Panc1 (cell line): Measurements from ENCODE around the gene ACTL10. TPM values are rescaled to one million over a fixed set of nuclear protein-coding genes. Genes with fewer than 3 reads are reported as not detected.

Experiments
- ATAC-seq: fragments of 200-7000 bp; cut with Tn5 transposase; 2 replicates; pipeline ENCODE4 v1.9.1; 2020; ENCODE audit warnings: mild to moderate bottlenecking, moderate library complexity
- BruUV-seq: library from RNA; stranded (reverse); fragments of 400-500 nt; replicated peaks from 2 replicates; lab custom pipeline; 2021; lab: Mats Ljungman, UMichigan
- CTCF ChIA-PET: fragments of 300-600 bp; sonication (Branson Sonifier 250); formaldehyde crosslinking; loops from one replicate; lab custom pipeline; 2022; ENCODE audit warnings: antibody characterized with exemption; lab: Charles Lee
- POLR2A ChIA-PET: fragments of 300-600 bp; sonication (Branson Sonifier 250); formaldehyde crosslinking; loops from one replicate; lab custom pipeline; 2022; ENCODE audit warnings: antibody characterized with exemption; lab: Charles Lee
- DNase-seq: peaks from one replicate; pipeline ENCODE4 v3.0.0-alpha.2; 2010; ENCODE audit warnings: low read depth, low spot score
- H3K27ac ChIP-seq: 2 replicates; pipeline ENCODE4 v1.5.1; 2011; ENCODE audit warnings: mild to moderate bottlenecking, low read length, inconsistent platforms
- H3K27me3 ChIP-seq: fragments of 200-500 bp; sonication (Bioruptor generic); 2 replicates; pipeline ENCODE4 v1.6.0; 2014; ENCODE audit warnings: low read length, inconsistent platforms; ENCODE audit not compliant: control insufficient read depth, insufficient read depth
- H3K36me3 ChIP-seq: fragments of 200-500 bp; sonication (Bioruptor generic); 2 replicates; pipeline ENCODE4 v1.5.1; 2014; ENCODE audit warnings: inconsistent platforms, mild to moderate bottlenecking, low read length, moderate library complexity; ENCODE audit not compliant: control insufficient read depth, insufficient read depth
- H3K4me1 ChIP-seq: 2 replicates; pipeline ENCODE4 v1.5.1; 2011; ENCODE audit warnings: inconsistent platforms, mild to moderate bottlenecking, low read length, moderate library complexity; ENCODE audit not compliant: control insufficient read depth, insufficient read depth
- H3K4me3 ChIP-seq, 2 experiments: 2 replicates each; pipeline ENCODE4 v1.5.1; 2011 to 2012; ENCODE audit warnings: low read depth in 2 of 2, low read length in 2 of 2, mild to moderate bottlenecking in 2 of 2, inconsistent platforms in 1 of 2, moderate library complexity in 1 of 2
- H3K9me3 ChIP-seq: fragments of 200-500 bp; sonication (Bioruptor generic); 2 replicates; pipeline ENCODE4 v1.5.1; 2014; ENCODE audit warnings: low read depth, mild to moderate bottlenecking, inconsistent platforms, low read length, moderate library complexity; ENCODE audit not compliant: control insufficient read depth, insufficient read depth
- CTCF ChIP-seq: fragments of 450-650 bp; IDR thresholded peaks from 2 replicates; pipeline ENCODE4 v1.5.1; 2017; ENCODE audit warnings: mild to moderate bottlenecking
- POLR2AphosphoS5 ChIP-seq: IDR thresholded peaks from 2 replicates; pipeline ENCODE4 v1.6.1; 2012; ENCODE audit warnings: mild to moderate bottlenecking, low read depth, low read length, moderate library complexity
- SIN3A ChIP-seq: IDR thresholded peaks from 2 replicates; pipeline ENCODE4 v1.6.1; 2012; ENCODE audit warnings: low read depth, mild to moderate bottlenecking, low read length, moderate library complexity, borderline replicate concordance; ENCODE audit not compliant: insufficient read depth
- TCF7L2 ChIP-seq: IDR thresholded peaks from 2 replicates; pipeline ENCODE4 v1.6.1; 2011; ENCODE audit warnings: mild to moderate bottlenecking, low read depth, low read length, inconsistent platforms
- in situ Hi-C: cut with HindIII; loops from 2 replicates; pipeline ENCODE4 v1.10.0; 2016; ENCODE audit warnings: low sequenced_read_pairs, low pct_unique_long_range_greater_than_20kb
- intact Hi-C: fragments of 100-400 bp; cut with micrococcal nuclease; formaldehyde crosslinking; loops from one replicate; pipeline ENCODE4 v1.10.0; 2022; ENCODE audit not compliant: unreplicated experiment
- total RNA-seq: library from RNA; stranded (reverse); gene quantifications from one replicate; pipeline ENCODE4 v1.2.1, GENCODE V29; 2021; ENCODE audit not compliant: unreplicated experiment
- TF ChIP-seq, protein P1 (sequence below), 2 experiments: IDR thresholded peaks; 2 replicates each; pipeline ENCODE4 v1.6.1; 2011 to 2012; ENCODE audit warnings: low read depth in 2 of 2, control low read depth in 1 of 2, low read length in 1 of 2, mild to moderate bottlenecking in 1 of 2, moderate library complexity in 1 of 2; ENCODE audit not compliant: insufficient read depth in 1 of 2

ACTL10 gene
- total RNA-seq, 1 experiment from 2014 or later: not detected

DNA sequence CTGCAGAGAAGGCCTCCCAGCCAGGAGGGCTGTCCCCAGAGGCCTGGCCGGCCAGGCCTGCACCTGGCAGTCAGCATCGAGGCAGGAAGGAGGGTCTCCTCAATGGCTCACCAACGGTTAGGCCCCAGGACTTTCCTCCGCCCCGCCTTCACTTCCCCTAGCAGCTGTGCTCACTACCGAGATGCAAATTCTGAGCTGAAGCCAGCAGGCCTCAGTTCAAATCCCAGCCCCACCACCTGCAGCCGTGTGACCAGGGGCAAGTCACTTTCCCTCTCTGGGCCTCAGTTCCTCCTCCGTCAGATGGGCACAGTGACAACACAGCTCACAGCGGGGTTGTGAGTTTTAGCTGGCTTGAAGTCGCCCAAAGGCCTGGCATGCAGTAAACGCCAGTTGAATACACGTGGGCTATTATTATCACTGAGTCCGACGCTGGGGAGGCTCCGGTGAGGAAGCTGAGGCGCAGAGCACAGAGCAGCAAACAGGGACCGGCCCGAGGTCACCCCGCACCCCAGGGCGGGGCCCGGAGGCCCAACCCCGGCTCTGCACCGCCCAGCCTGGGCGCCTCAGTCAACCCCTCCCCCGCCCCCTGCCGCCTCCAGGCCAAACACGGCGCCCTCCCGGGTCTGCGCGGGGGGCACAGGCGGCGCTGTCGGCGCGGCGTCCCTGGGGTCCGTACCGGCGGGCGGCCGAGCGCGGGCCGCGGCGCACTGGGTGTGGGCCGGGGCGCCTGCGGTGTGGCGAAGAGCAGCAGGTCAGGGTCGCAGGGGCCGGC lies 18.8 kb downstream of the ACTL10 start:
- POLR2A ChIA-PET: no interaction called here
- H3K9me3 ChIP-seq: no peaks in the 10 kb centered on the region
- in situ Hi-C loops: no loop called here
- peak overlapping the region; percentile 80 for H3K27ac ChIP-seq
- CTCF ChIA-PET: interaction anchor here (0.5 kb wide), 1 partner anchor 274 kb away, joined by 4 read pairs; no protein-coding TSS in a partner anchor
- BruUV-seq: no TSS peak
- intact Hi-C loops: no loop called here
- TF ChIP-seq SIN3A (no peak), POLR2AphosphoS5 (no peak), CTCF (no peak), TCF7L2 (no peak)
- TF ChIP-seq, protein P1, sequence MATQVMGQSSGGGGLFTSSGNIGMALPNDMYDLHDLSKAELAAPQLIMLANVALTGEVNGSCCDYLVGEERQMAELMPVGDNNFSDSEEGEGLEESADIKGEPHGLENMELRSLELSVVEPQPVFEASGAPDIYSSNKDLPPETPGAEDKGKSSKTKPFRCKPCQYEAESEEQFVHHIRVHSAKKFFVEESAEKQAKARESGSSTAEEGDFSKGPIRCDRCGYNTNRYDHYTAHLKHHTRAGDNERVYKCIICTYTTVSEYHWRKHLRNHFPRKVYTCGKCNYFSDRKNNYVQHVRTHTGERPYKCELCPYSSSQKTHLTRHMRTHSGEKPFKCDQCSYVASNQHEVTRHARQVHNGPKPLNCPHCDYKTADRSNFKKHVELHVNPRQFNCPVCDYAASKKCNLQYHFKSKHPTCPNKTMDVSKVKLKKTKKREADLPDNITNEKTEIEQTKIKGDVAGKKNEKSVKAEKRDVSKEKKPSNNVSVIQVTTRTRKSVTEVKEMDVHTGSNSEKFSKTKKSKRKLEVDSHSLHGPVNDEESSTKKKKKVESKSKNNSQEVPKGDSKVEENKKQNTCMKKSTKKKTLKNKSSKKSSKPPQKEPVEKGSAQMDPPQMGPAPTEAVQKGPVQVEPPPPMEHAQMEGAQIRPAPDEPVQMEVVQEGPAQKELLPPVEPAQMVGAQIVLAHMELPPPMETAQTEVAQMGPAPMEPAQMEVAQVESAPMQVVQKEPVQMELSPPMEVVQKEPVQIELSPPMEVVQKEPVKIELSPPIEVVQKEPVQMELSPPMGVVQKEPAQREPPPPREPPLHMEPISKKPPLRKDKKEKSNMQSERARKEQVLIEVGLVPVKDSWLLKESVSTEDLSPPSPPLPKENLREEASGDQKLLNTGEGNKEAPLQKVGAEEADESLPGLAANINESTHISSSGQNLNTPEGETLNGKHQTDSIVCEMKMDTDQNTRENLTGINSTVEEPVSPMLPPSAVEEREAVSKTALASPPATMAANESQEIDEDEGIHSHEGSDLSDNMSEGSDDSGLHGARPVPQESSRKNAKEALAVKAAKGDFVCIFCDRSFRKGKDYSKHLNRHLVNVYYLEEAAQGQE (IDR thresholded peaks at IDR 0.05; ENCODE audit: insufficient read depth in 1 of 2, low read depth in 2 of 2, low read length in 1 of 2): no peak
- peak overlapping the region; percentile 58 to 83 for H3K4me3 ChIP-seq
- H3K27me3 ChIP-seq: no peaks in the 10 kb centered on the region
- DNase-seq: no peak
- H3K4me1 ChIP-seq: peaks cover 6% of the 10 kb centered on the region
- no peaks in the 10 kb centered on the region for H3K36me3 ChIP-seq
- ATAC-seq: peak; percentile 73

DNA sequence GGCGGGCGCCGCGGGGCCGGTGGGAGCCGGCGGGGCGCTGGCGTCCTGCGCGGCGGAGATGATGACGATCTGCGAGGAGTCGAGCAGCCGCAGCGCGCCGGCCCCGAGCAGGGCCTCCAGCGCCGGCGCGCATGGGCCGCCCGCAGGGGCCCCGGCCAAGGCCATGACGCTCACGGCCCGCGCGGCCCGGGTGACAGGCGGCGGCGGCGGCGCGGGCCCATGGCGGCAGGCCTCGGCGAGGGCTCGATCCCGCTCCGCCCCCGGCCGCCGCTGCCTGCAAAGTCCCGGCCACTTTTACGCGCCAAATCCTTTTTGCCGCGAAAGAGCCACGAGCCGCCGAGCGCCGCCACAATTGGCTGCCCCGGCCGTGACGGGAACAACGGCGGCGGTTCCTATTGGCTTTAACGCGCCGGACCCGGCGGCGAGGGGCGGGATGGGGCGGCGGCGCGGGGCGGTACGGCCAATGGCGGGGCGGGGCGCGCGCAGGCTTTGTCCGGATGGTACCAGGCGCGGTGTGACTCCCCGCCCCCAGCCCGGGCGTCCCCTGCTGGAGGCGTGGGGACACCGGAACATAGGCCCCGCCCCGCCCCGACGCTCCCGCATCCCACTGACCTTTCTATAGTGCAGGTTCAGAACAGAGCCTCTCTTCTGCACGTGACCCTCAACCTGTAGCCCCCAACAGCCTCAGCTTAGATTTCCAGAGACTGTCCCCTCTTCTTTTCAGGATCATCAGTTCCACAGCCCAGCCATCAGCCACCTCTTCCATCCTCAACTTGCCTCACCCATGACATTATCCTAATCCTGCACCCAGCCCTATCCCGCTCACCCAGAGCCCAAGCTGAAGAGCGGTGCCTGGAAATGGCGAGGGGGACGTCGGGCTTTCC lies 19.6 kb downstream of the ACTL10 start, which contains the start of gene E2F1:
Gene E2F1, minus strand, starts transcription at position 286 of the 884 bp plus-strand sequence. Its CDS starts 121 bp downstream, at position 165.
- Histone ChIP-seq H3K4me1 (peaks cover 6% of the 10 kb centered on the region), H3K4me3 (peak within 1 kb of the TSS; percentile 58 to 83), H3K36me3 (no peaks in the 10 kb centered on the region), H3K27me3 (no peaks in the 10 kb centered on the region), H3K27ac (peak within 1 kb of the TSS; percentile 87), H3K9me3 (no peaks in the 10 kb centered on the region)
- TF ChIP-seq, protein P1 (IDR thresholded peaks at IDR 0.05; ENCODE audit: insufficient read depth in 1 of 2, low read depth in 2 of 2, low read length in 1 of 2): no peak
- TF ChIP-seq TCF7L2: 0 out of 2 replicates have a peak, but pooled peaks have one; percentile 21
- TF ChIP-seq SIN3A: peak; percentile 97
- peak; percentile 53; the same call in 1 of the 2 replicates for TF ChIP-seq POLR2AphosphoS5
- TF ChIP-seq CTCF: no peak; the same call in 1 of the 2 replicates
- ChIA-PET CTCF (no interaction called here), POLR2A (no interaction called here)
- in situ Hi-C loops: no loop called here
- BruUV-seq: no TSS peak
- intact Hi-C loops: no loop called here
- peak; percentile 28 for DNase-seq
- ATAC-seq: peak; percentile 97
